ENCODE measurements around the gene FOXR1.
"Not testable (repeated sequence)": the region's sequence is repeated elsewhere in the genome, so short reads cannot be mapped to it uniquely, and the experiment has no call there.

The FOXR1 gene

DNA sequence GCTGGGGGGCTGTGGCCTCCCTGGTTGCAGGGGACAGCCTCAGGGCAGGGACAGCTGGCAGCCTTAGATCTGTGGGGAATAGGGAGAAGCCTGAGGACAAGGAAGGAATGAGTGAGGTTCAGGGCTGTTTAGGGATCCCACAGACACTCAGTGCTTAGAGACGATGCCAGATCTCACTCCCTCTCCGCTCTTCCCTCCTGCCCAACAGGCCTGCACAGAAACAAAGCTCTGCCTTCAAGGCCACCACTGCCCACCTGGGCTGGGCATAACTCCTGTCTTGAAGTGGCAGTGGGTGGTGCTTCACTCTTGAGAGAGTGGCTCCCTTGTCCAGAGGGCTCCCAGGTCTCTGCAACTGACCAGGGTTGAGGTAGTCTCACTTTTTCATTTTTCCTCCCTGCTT, 13.3 kb downstream of the FOXR1 start:
- Histone ChIP-seq H3K23ac (ENCODE audit: low read length in 2 of 2) (no peak overlapping the region), H3K79me1 (replicated peaks; ENCODE audit: low read length, poor library complexity, severe bottlenecking) (no peaks in the 10 kb centered on the region), H3K4me2 (ENCODE audit: low read length, poor library complexity, severe bottlenecking) (no peak overlapping the region), H4K91ac (ENCODE audit: low read length) (no peak overlapping the region), H4K8ac (ENCODE audit: low read length) (no peak overlapping the region), H3K9me3 (ENCODE audit: control insufficient read depth, low read length) (no peaks in the 10 kb centered on the region), H3K4me3 (ENCODE audit: insufficient read depth in 1 of 2, low read depth in 1 of 2, low read length in 2 of 2) (no peak overlapping the region), H3K36me3 (ENCODE audit: control insufficient read depth in 1 of 2, insufficient read depth in 2 of 2, low read depth in 1 of 2, low read length in 2 of 2) (no peaks in the 10 kb centered on the region), H2BK15ac (ENCODE audit: low read depth, poor library complexity, severe bottlenecking) (no peak overlapping the region), H2BK5ac (ENCODE audit: low read depth, low read length, poor library complexity, severe bottlenecking) (no peak overlapping the region), H3K27ac (ENCODE audit: low read length, poor library complexity, severe bottlenecking) (no peak overlapping the region), H3K14ac (ENCODE audit: low read length in 2 of 2) (no peak overlapping the region), H3K9ac (ENCODE audit: low read length) (no peak overlapping the region), H3K27me3 (ENCODE audit: control insufficient read depth in 1 of 2, insufficient read depth in 1 of 2, low read length in 2 of 2) (peaks cover 2 to 23% of the 10 kb centered on the region in 2 experiments), H3K18ac (ENCODE audit: low read depth in 1 of 2, low read length in 2 of 2) (no peak overlapping the region), H2AK5ac (ENCODE audit: low read length, severe bottlenecking) (no peak overlapping the region), H2BK12ac (ENCODE audit: low read length in 2 of 2) (no peak overlapping the region), H2BK120ac (ENCODE audit: low read depth, low read length) (no peak overlapping the region), H3K4ac (ENCODE audit: low read depth in 1 of 2, low read length in 2 of 2) (no peak overlapping the region), H2AFZ (ENCODE audit: low read depth, low read length) (no peak overlapping the region), H3K4me1 (ENCODE audit: control insufficient read depth, insufficient read depth, low read depth, low read length) (peaks cover 5% of the 10 kb centered on the region)
- DNase-seq, result no peak
- WGBS, result 93% methylated on average over 2 of the region's 2 CpGs

DNA sequence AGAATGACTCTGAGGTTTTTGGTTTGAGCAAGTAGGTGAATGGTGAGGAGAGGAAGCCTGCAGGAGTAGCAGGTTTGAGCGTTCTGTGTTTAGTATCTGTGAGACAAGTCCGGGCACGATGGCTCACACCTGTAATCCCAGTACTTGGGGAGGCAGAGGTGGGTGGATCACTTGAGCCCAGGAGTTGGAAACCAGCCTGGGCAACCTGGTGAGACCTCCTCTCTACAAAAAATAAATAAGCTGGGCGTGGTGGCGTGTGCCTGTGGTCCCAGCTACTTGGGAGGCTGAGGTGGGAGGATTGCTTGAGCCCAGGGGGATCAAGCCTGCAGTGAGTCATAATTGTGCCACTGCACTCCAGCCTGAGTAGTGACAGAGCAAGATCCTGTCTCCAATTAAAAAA, 16.7 kb downstream of the FOXR1 start:
- Histone ChIP-seq H3K4me1 (ENCODE audit: control insufficient read depth, insufficient read depth, low read depth, low read length) (no peaks in the 10 kb centered on the region), H3K27ac (ENCODE audit: low read length, poor library complexity, severe bottlenecking) (no peak overlapping the region), H3K14ac (ENCODE audit: low read length in 2 of 2) (no peak overlapping the region), H2BK15ac (ENCODE audit: low read depth, poor library complexity, severe bottlenecking) (no peak overlapping the region), H2AFZ (ENCODE audit: low read depth, low read length) (no peak overlapping the region), H2BK5ac (ENCODE audit: low read depth, low read length, poor library complexity, severe bottlenecking) (no peak overlapping the region), H2BK12ac (ENCODE audit: low read length in 2 of 2) (no peak overlapping the region), H4K91ac (ENCODE audit: low read length) (no peak overlapping the region), H2AK5ac (ENCODE audit: low read length, severe bottlenecking) (no peak overlapping the region), H3K4me2 (ENCODE audit: low read length, poor library complexity, severe bottlenecking) (no peak overlapping the region), H3K23ac (ENCODE audit: low read length in 2 of 2) (no peak overlapping the region), H4K8ac (ENCODE audit: low read length) (no peak overlapping the region), H3K27me3 (ENCODE audit: control insufficient read depth in 1 of 2, insufficient read depth in 1 of 2, low read length in 2 of 2) (peaks cover 0 to 5% of the 10 kb centered on the region in 2 experiments), H3K4ac (ENCODE audit: low read depth in 1 of 2, low read length in 2 of 2) (no peak overlapping the region), H3K18ac (ENCODE audit: low read depth in 1 of 2, low read length in 2 of 2) (no peak overlapping the region), H3K4me3 (ENCODE audit: insufficient read depth in 1 of 2, low read depth in 1 of 2, low read length in 2 of 2) (no peak overlapping the region), H2BK120ac (ENCODE audit: low read depth, low read length) (no peak overlapping the region), H3K36me3 (ENCODE audit: control insufficient read depth in 1 of 2, insufficient read depth in 2 of 2, low read depth in 1 of 2, low read length in 2 of 2) (no peaks in the 10 kb centered on the region), H3K79me1 (replicated peaks; ENCODE audit: low read length, poor library complexity, severe bottlenecking) (no peaks in the 10 kb centered on the region), H3K9me3 (ENCODE audit: control insufficient read depth, low read length) (no peaks in the 10 kb centered on the region), H3K9ac (ENCODE audit: low read length) (no peak overlapping the region)
- 99% methylated on average over 5 of the region's 5 CpGs for WGBS
- no peak for DNase-seq

DNA sequence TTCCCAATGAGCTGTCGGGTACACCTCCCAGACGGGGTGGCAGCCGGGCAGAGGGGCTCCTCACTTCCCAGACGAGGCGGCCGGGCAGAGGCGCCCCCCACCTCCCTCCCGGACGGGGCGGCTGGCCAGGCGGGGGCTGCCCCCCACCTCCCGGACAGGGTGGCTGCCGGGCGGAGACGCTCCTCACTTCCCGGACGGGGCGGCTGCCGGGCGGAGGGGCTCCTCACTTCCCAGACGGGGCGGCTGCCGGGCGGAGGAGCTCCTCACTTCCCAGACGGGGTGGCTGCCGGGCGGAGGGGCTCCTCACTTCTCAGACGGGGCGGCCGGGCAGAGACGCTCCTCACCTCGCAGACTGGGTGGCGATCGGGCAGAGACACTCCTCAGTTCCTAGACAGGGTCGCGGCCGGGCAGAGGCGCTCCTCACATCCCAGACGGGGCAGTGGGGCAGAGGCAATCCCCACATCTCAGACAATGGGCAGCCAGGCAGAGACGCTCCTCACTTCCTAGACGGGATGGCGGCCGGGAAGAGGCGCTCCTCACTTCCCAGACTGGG, 20.0 kb downstream of the FOXR1 start:
- not testable (repeated sequence) for DNase-seq; H2BK15ac ChIP-seq (ENCODE audit: low read depth, poor library complexity, severe bottlenecking); H3K4ac ChIP-seq (ENCODE audit: low read depth in 1 of 2, low read length in 2 of 2); H3K23ac ChIP-seq (ENCODE audit: low read length in 2 of 2); H4K91ac ChIP-seq (ENCODE audit: low read length); H3K27ac ChIP-seq (ENCODE audit: low read length, poor library complexity, severe bottlenecking); H3K4me2 ChIP-seq (ENCODE audit: low read length, poor library complexity, severe bottlenecking); H3K14ac ChIP-seq (ENCODE audit: low read length in 2 of 2); H3K18ac ChIP-seq (ENCODE audit: low read depth in 1 of 2, low read length in 2 of 2); H3K4me3 ChIP-seq (ENCODE audit: insufficient read depth in 1 of 2, low read depth in 1 of 2, low read length in 2 of 2); H2BK120ac ChIP-seq (ENCODE audit: low read depth, low read length); H2AFZ ChIP-seq (ENCODE audit: low read depth, low read length); H2BK5ac ChIP-seq (ENCODE audit: low read depth, low read length, poor library complexity, severe bottlenecking); H3K27me3 ChIP-seq (ENCODE audit: control insufficient read depth in 1 of 2, insufficient read depth in 1 of 2, low read length in 2 of 2); H2AK5ac ChIP-seq (ENCODE audit: low read length, severe bottlenecking); H3K36me3 ChIP-seq (ENCODE audit: control insufficient read depth in 1 of 2, insufficient read depth in 2 of 2, low read depth in 1 of 2, low read length in 2 of 2); H3K79me1 ChIP-seq (replicated peaks; ENCODE audit: low read length, poor library complexity, severe bottlenecking); H3K9me3 ChIP-seq (ENCODE audit: control insufficient read depth, low read length); H3K4me1 ChIP-seq (ENCODE audit: control insufficient read depth, insufficient read depth, low read depth, low read length); H2BK12ac ChIP-seq (ENCODE audit: low read length in 2 of 2); H4K8ac ChIP-seq (ENCODE audit: low read length); H3K9ac ChIP-seq (ENCODE audit: low read length)
- 97% methylated on average over 41 of the region's 44 CpGs for WGBS

DNA sequence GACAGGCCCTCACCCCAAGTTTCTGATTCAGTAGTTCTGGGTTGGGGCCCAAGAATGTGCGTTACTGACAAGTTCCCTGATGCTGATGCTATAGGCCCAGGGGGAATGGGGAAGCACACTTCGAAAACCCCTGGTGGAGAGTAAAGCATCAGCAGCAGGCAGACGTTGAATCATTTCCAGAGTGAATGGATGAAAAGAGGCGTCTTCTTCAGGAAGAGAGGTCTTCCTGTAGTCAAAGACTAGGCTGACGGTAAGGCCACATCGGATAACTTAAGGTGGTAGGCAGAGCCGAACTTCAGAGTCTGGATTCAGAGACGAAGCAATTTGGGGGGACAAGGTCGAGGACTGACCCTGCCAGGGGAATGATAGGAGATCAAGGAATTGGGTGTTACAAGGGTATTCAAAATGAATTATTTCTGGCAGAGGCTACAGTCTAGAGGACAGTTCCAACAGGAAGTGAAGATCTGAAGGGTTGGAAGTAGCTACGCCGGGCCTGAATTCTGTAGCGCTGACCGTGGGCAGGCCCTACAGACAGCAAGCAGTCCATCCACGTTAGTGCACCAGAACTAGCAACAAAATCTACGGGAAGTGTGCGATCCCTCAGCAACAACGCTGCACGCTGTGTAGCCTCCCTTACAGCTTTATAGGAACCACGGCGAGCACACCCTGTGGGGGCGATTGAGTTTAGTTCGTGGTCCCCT, 25.5 kb downstream of the FOXR1 start:
- Histone ChIP-seq H3K79me1 (replicated peaks; ENCODE audit: low read length, poor library complexity, severe bottlenecking) (peaks cover 18% of the 10 kb centered on the region), H2AK5ac (ENCODE audit: low read length, severe bottlenecking) (no peak overlapping the region), H3K18ac (ENCODE audit: low read depth in 1 of 2, low read length in 2 of 2) (peak overlapping the region in 1 of 2 experiments; percentile 89), H3K27ac (ENCODE audit: low read length, poor library complexity, severe bottlenecking) (no peak overlapping the region), H2AFZ (ENCODE audit: low read depth, low read length) (peak overlapping the region; percentile 78), H3K23ac (ENCODE audit: low read length in 2 of 2) (no peak overlapping the region), H4K8ac (ENCODE audit: low read length) (peak overlapping the region; percentile 71), H2BK12ac (ENCODE audit: low read length in 2 of 2) (peak overlapping the region in 1 of 2 experiments; percentile 21), H3K4me3 (ENCODE audit: insufficient read depth in 1 of 2, low read depth in 1 of 2, low read length in 2 of 2) (peak overlapping the region; percentile 65 to 95), H3K36me3 (ENCODE audit: control insufficient read depth in 1 of 2, insufficient read depth in 2 of 2, low read depth in 1 of 2, low read length in 2 of 2) (peaks cover 9 to 26% of the 10 kb centered on the region in 2 experiments), H3K9ac (ENCODE audit: low read length) (peak overlapping the region; percentile 94), H3K9me3 (ENCODE audit: control insufficient read depth, low read length) (no peaks in the 10 kb centered on the region), H3K14ac (ENCODE audit: low read length in 2 of 2) (no peak overlapping the region), H3K27me3 (ENCODE audit: control insufficient read depth in 1 of 2, insufficient read depth in 1 of 2, low read length in 2 of 2) (no peaks in the 10 kb centered on the region), H2BK120ac (ENCODE audit: low read depth, low read length) (no peak overlapping the region), H3K4ac (ENCODE audit: low read depth in 1 of 2, low read length in 2 of 2) (peak overlapping the region in 1 of 2 experiments; percentile 70), H4K91ac (ENCODE audit: low read length) (no peak overlapping the region), H3K4me2 (ENCODE audit: low read length, poor library complexity, severe bottlenecking) (peak overlapping the region; percentile 80), H3K4me1 (ENCODE audit: control insufficient read depth, insufficient read depth, low read depth, low read length) (peaks cover 6% of the 10 kb centered on the region), H2BK5ac (ENCODE audit: low read depth, low read length, poor library complexity, severe bottlenecking) (no peak overlapping the region), H2BK15ac (ENCODE audit: low read depth, poor library complexity, severe bottlenecking) (no peak overlapping the region)
- 55% methylated on average over 22 of the region's 22 CpGs for WGBS
- peak; percentile 17 for DNase-seq

Measured in mesenchymal stem cell (in vitro differentiated cells and primary cell).